ENCODE data around the gene MRPS7. TPM values are rescaled to one million over a fixed set of nuclear protein-coding genes. Genes with fewer than 3 reads are reported as not detected.

Gene MRPS7
- total and polyA plus RNA-seq, 2 donors (not counting 3 experiments of a cell fraction or from before 2014, with no cell fraction given) = 79.8 to 82.8 TPM

DNA sequence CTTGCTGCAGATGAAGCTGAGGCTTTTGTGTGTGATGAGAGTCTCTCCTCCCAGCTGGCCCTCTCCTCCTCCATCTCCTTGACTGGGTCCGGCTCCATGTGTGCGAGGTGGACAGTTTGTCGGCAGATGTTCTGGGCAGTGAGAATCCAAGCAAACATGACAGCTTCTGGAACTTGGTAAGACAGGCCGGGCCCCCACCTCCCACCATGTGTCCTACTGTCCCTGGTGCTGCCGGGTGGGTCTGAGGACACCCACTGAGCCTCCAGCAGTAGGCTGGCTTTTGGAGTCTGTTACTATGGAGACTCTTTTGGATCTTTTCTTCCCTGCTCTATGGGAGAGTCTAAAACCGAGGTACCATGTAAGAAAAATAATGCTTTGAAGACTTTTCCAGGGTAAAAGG is 43.5 kb upstream of the MRPS7 start:
- POLR2A ChIA-PET = no interaction called here
- no peak for FAIRE-seq
- CTCF ChIA-PET = interaction anchor here (0.6 to 0.8 kb wide), 2 partner anchors 104 to 230 kb away, joined by 3 to 4 read pairs; no protein-coding TSS in a partner anchor

More for the DNA sequence above, 43.5 kb upstream of the MRPS7 start:
- TF ChIP-seq EZH2 (IDR thresholded peaks at IDR 0.05; ENCODE audit: borderline replicate concordance, low read depth, low read length, severe bottlenecking) = no peak
- TF ChIP-seq MAX (IDR thresholded peaks at IDR 0.05; ENCODE audit: insufficient read depth, insufficient read length) = no peak
- TF ChIP-seq CTCF (IDR thresholded peaks at IDR 0.05; ENCODE audit: extremely low read depth in 1 of 2, insufficient read depth in 1 of 2, low read depth in 1 of 2, low read length in 2 of 2) = no peak
- Histone ChIP-seq H3K4me3 (replicated peaks in 1 of 3; ENCODE audit: insufficient read depth in 1 of 3, low read depth in 1 of 3, low read length in 3 of 3) (no peak overlapping the region), H3K27me3 (ENCODE audit: control insufficient read depth in 2 of 2, insufficient read depth in 2 of 2, low read length in 2 of 2) (no peaks in the 10 kb centered on the region), H4K20me1 (replicated peaks; ENCODE audit: control insufficient read depth, extremely low read depth, insufficient read depth, low read length) (no peaks in the 10 kb centered on the region), H3K27ac (ENCODE audit: insufficient read depth, low read depth, low read length) (no peak overlapping the region), H3K79me2 (ENCODE audit: control insufficient read depth, insufficient read depth, low read length) (no peaks in the 10 kb centered on the region), H3K9me1 (replicated peaks; ENCODE audit: control insufficient read depth, extremely low read depth, insufficient read depth, low read length) (no peaks in the 10 kb centered on the region), H2AFZ (ENCODE audit: low read depth, low read length) (no peak overlapping the region), H3K9me3 (replicated peaks; ENCODE audit: control insufficient read depth, insufficient read depth, low read length) (no peaks in the 10 kb centered on the region), H3K4me2 (ENCODE audit: insufficient read depth, low read length) (no peak overlapping the region), H3K4me1 (ENCODE audit: control insufficient read depth, extremely low read depth, insufficient read depth, low read length) (no peaks in the 10 kb centered on the region), H3K9ac (replicated peaks; ENCODE audit: extremely low read depth, insufficient read depth, low read length) (no peak overlapping the region), H3K36me3 (ENCODE audit: control insufficient read depth in 2 of 2, extremely low read depth in 1 of 2, insufficient read depth in 2 of 2, low read length in 2 of 2) (peaks cover 14 to 36% of the 10 kb centered on the region in 2 experiments)
- no TSS peak for BruUV-seq (replicated peaks)
- no peak for DNase-seq (ENCODE audit: low read depth, low spot score)
- dilution Hi-C loops (cut with MboI; ENCODE audit: extremely low pct_ligation_motif_present, low sequenced_read_pairs) = no loop called here
- intact Hi-C loops (cut with micrococcal nuclease) = no loop called here

All from endothelial cell of umbilical vein (primary cell).